Measurements from ENCODE around the gene SNRPN. TPM values are rescaled to one million over a fixed set of nuclear protein-coding genes. Genes with fewer than 3 reads are reported as not detected.

Gene SNRPN
- total RNA-seq (2022; extraction: Qiagen RNA extraction): 97.3 to 106 TPM (median 101 TPM) in 5 replicates

GRCh38 chr15:24954783-24955530, at the start of gene SNRPN, which contains the start of gene SNURF:
Gene SNRPN, plus strand, starts transcription at chr15:24954987. Its CDS starts 19,467 bp downstream, at chr15:24974454.
Gene SNURF, plus strand, starts transcription at chr15:24954987. Its CDS starts 62 bp downstream, at chr15:24955049.

Other genes starting within 250 kb of the SNRPN start
- gene SNURF, start within 50 bp of the SNRPN start, total RNA-seq (2022; extraction: Qiagen RNA extraction): 4.2 to 16.4 TPM (median 6.7 TPM) in 5 replicates